Measurements from ENCODE around the gene SVIL.
"Not testable (repeated sequence)": the region's sequence is repeated elsewhere in the genome, so short reads cannot be mapped to it uniquely, and the experiment has no call there.

The SVIL gene

GRCh38 chr10:29582769-29583168, 52.0 kb downstream of the SVIL start:
- in situ Hi-C loops (cut with HindIII; ENCODE audit: low sequenced_read_pairs): not testable (repeated sequence)

GRCh38 chr10:29579455-29579970, 55.3 kb downstream of the SVIL start:
- in situ Hi-C loops (cut with HindIII; ENCODE audit: low sequenced_read_pairs): no loop called here

- in situ Hi-C loops (cut with HindIII; ENCODE audit: low sequenced_read_pairs): no loop called here
Observed at GRCh38 chr10:29578457-29578856, 56.3 kb downstream of the SVIL start.

- in situ Hi-C loops (cut with HindIII; ENCODE audit: low sequenced_read_pairs): no loop called here
Observed at GRCh38 chr10:29576681-29577080, 58.1 kb downstream of the SVIL start.

- in situ Hi-C loops (cut with HindIII; ENCODE audit: low sequenced_read_pairs): no loop called here
Observed at GRCh38 chr10:29575098-29575455, 59.7 kb downstream of the SVIL start.

GRCh38 chr10:29574212-29575097, 60.3 kb downstream of the SVIL start:
- in situ Hi-C loops (cut with HindIII; ENCODE audit: low sequenced_read_pairs): not testable (repeated sequence)

- in situ Hi-C loops (cut with HindIII; ENCODE audit: low sequenced_read_pairs): not testable (repeated sequence)
Observed at GRCh38 chr10:29570248-29570647, 64.5 kb downstream of the SVIL start.

- in situ Hi-C loops (cut with HindIII; ENCODE audit: low sequenced_read_pairs): no loop called here
Observed at GRCh38 chr10:29569795-29570194, 65.0 kb downstream of the SVIL start.

- in situ Hi-C loops (cut with HindIII; ENCODE audit: low sequenced_read_pairs): no loop called here
Observed at GRCh38 chr10:29567003-29567402, 67.8 kb downstream of the SVIL start.

GRCh38 chr10:29566209-29566608, 68.6 kb downstream of the SVIL start:
- in situ Hi-C loops (cut with HindIII; ENCODE audit: low sequenced_read_pairs): not testable (repeated sequence)

GRCh38 chr10:29563420-29564035, 71.2 kb downstream of the SVIL start:
- in situ Hi-C loops (cut with HindIII; ENCODE audit: low sequenced_read_pairs): no loop called here

GRCh38 chr10:29563006-29563405, 71.8 kb downstream of the SVIL start:
- in situ Hi-C loops (cut with HindIII; ENCODE audit: low sequenced_read_pairs): not testable (repeated sequence)

GRCh38 chr10:29559996-29560395, 74.8 kb downstream of the SVIL start:
- in situ Hi-C loops (cut with HindIII; ENCODE audit: low sequenced_read_pairs): no loop called here

GRCh38 chr10:29557665-29558064, 77.1 kb downstream of the SVIL start:
- in situ Hi-C loops (cut with HindIII; ENCODE audit: low sequenced_read_pairs): no loop called here

GRCh38 chr10:29555746-29556481, 78.9 kb downstream of the SVIL start:
- in situ Hi-C loops (cut with HindIII; ENCODE audit: low sequenced_read_pairs): no loop called here

- in situ Hi-C loops (cut with HindIII; ENCODE audit: low sequenced_read_pairs): no loop called here
Observed at GRCh38 chr10:29555091-29555745, 79.6 kb downstream of the SVIL start.

GRCh38 chr10:29554660-29555059, 80.1 kb downstream of the SVIL start:
- in situ Hi-C loops (cut with HindIII; ENCODE audit: low sequenced_read_pairs): no loop called here

- in situ Hi-C loops (cut with HindIII; ENCODE audit: low sequenced_read_pairs): no loop called here
Observed at GRCh38 chr10:29553544-29554250, 81.1 kb downstream of the SVIL start.

- in situ Hi-C loops (cut with HindIII; ENCODE audit: low sequenced_read_pairs): not testable (repeated sequence)
Observed at GRCh38 chr10:29553116-29553515, 81.7 kb downstream of the SVIL start.

GRCh38 chr10:29549493-29549892, 85.3 kb downstream of the SVIL start:
- in situ Hi-C loops (cut with HindIII; ENCODE audit: low sequenced_read_pairs): not testable (repeated sequence)

Data from endothelial cell of hepatic sinusoid (primary cell).